H1 (cell line): Measurements from ENCODE around the gene MARVELD2. TPM values are rescaled to one million over a fixed set of nuclear protein-coding genes. Genes with fewer than 3 reads are reported as not detected.

ENCODE experiments used
- CTCF ChIA-PET: fragments of 300-600 bp; sonication (Branson Sonifier 250); formaldehyde crosslinking; loops from one replicate; lab custom pipeline; 2021; ENCODE audit not compliant: partially characterized antibody; lab: Charles Lee
- POLR2A ChIA-PET: fragments of 300-600 bp; sonication (Branson Sonifier 250); formaldehyde crosslinking; loops from one replicate; lab custom pipeline; 2021; ENCODE audit warnings: inconsistent platforms; ENCODE audit not compliant: partially characterized antibody; lab: Charles Lee
- DNase-seq, 2 experiments: peaks; one replicate each; pipeline versions ENCODE4 v3.0.0 to v3.0.0-alpha.2; 2010 to 2022; ENCODE audit warnings: low spot score in 2 of 2, low read depth in 1 of 2, mixed read lengths in 1 of 2
- FAIRE-seq: peaks from 2 replicates; lab custom pipeline; 2011; peaks lifted over from hg19 to GRCh38; lab: Jason Lieb, UNC
- H2AFZ ChIP-seq: 2 replicates; pipeline ENCODE4 v1.8.1; 2012; ENCODE audit warnings: low read length, inconsistent platforms
- H2AK5ac ChIP-seq: 2 replicates; pipeline ENCODE4 v1.6.1; 2013; ENCODE audit warnings: low read depth, low read length
- H2BK120ac ChIP-seq: replicated peaks from 2 replicates; pipeline ENCODE3; 2013; ENCODE audit warnings: low read depth, low read length, inconsistent platforms
- H2BK12ac ChIP-seq: 2 replicates; pipeline ENCODE4 v1.6.1; 2013; ENCODE audit warnings: low read depth, low read length
- H2BK15ac ChIP-seq: 2 replicates; pipeline ENCODE4 v1.6.1; 2013; ENCODE audit warnings: low read length
- H2BK20ac ChIP-seq: 2 replicates; pipeline ENCODE4 v1.6.1; 2013; ENCODE audit warnings: low read length
- H2BK5ac ChIP-seq: 2 replicates; pipeline ENCODE4 v1.6.1; 2013; ENCODE audit warnings: low read depth, low read length
- H3K14ac ChIP-seq: 2 replicates; pipeline ENCODE4 v1.6.1; 2013; ENCODE audit warnings: inconsistent platforms; ENCODE audit not compliant: insufficient read length
- H3K18ac ChIP-seq: 2 replicates; pipeline ENCODE4 v1.6.1; 2013; ENCODE audit warnings: low read length; ENCODE audit errors: extremely low read depth
- H3K23ac ChIP-seq: 2 replicates; pipeline ENCODE4 v1.6.1; 2013; ENCODE audit warnings: inconsistent platforms; ENCODE audit not compliant: insufficient read length
- H3K23me2 ChIP-seq: 2 replicates; pipeline ENCODE4 v1.6.1; 2013; ENCODE audit warnings: low read depth, low read length
- H3K27ac ChIP-seq: 2 replicates; pipeline ENCODE4 v1.6.1; 2011; ENCODE audit warnings: low read depth, low read length, inconsistent platforms
- H3K27me3 ChIP-seq, 4 experiments: replicated peaks in 1 of 4; 1 replicate in 1 of 4; 2 replicates in 3 of 4; pipeline versions ENCODE4 v1.6.1 to v1.8.1; 2011 to 2013; ENCODE audit warnings: low read length in 3 of 4, mild to moderate bottlenecking in 3 of 4, inconsistent platforms in 2 of 4, mixed read lengths in 2 of 4, moderate library complexity in 1 of 4; ENCODE audit not compliant: control insufficient read depth in 3 of 4, insufficient read depth in 3 of 4; ENCODE audit errors: extremely low read depth in 1 of 4
- H3K36me3 ChIP-seq, 4 experiments: 2 replicates each; pipeline versions ENCODE4 v1.6.1 to v1.8.1; 2011 to 2013; ENCODE audit warnings: mild to moderate bottlenecking in 4 of 4, low read length in 3 of 4, moderate library complexity in 2 of 4, control low read depth in 1 of 4, inconsistent platforms in 1 of 4; ENCODE audit not compliant: insufficient read depth in 4 of 4, control insufficient read depth in 2 of 4
- H3K4ac ChIP-seq: replicated peaks from 2 replicates; pipeline ENCODE3; 2013; ENCODE audit warnings: low read length, low read depth, mixed read lengths, inconsistent platforms; ENCODE audit not compliant: insufficient read length
- H3K4me1 ChIP-seq, 4 experiments: replicated peaks in 1 of 4; 1 replicate in 1 of 4; 2 replicates in 3 of 4; pipeline versions ENCODE4 v1.6.1 to v1.8.1; 2011 to 2013; ENCODE audit warnings: low read length in 3 of 4, inconsistent platforms in 2 of 4, mixed read lengths in 1 of 4; ENCODE audit not compliant: insufficient read depth in 4 of 4, control insufficient read depth in 3 of 4
- H3K4me2 ChIP-seq, 2 experiments: 2 replicates each; pipeline versions ENCODE4 v1.6.1 to v1.8.1; 2011 to 2013; ENCODE audit warnings: low read depth in 2 of 2, low read length in 2 of 2, control low read depth in 1 of 2, inconsistent platforms in 1 of 2, mild to moderate bottlenecking in 1 of 2; ENCODE audit not compliant: insufficient read depth in 1 of 2
- H3K4me3 ChIP-seq, 4 experiments: fragments of 200-600, 300-600 bp in 1 of 4; sonication (generic), shearing (Covaris generic), sonication (Bioruptor Twin) in 1 of 4; 2 replicates each; pipeline versions ENCODE4 v1.5.1 to v1.8.1; 2011 to 2016; ENCODE audit warnings: low read length in 4 of 4, low read depth in 3 of 4, control low read depth in 2 of 4, inconsistent platforms in 2 of 4, mild to moderate bottlenecking in 2 of 4, mixed read lengths in 1 of 4, moderate library complexity in 1 of 4; ENCODE audit not compliant: insufficient read depth in 2 of 4; ENCODE audit errors: extremely low read depth in 1 of 4
- H3K56ac ChIP-seq: replicated peaks from 2 replicates; pipeline ENCODE3; 2013; ENCODE audit warnings: low read depth, mild to moderate bottlenecking, mixed read lengths, low read length, inconsistent platforms; ENCODE audit not compliant: insufficient read length
- H3K79me1 ChIP-seq: 2 replicates; pipeline ENCODE4 v1.6.1; 2013; ENCODE audit warnings: low read depth, low read length, control low read depth
- H3K79me2 ChIP-seq, 2 experiments: 2 replicates each; pipeline versions ENCODE4 v1.6.1 to v1.8.1; 2012 to 2013; ENCODE audit warnings: low read length in 2 of 2, mild to moderate bottlenecking in 2 of 2, inconsistent platforms in 1 of 2; ENCODE audit not compliant: insufficient read depth in 2 of 2, control insufficient read depth in 1 of 2
- H3K9ac ChIP-seq, 4 experiments: replicated peaks in 1 of 4; 1 replicate in 1 of 4; 2 replicates in 3 of 4; pipeline versions ENCODE4 v1.6.1 to v1.8.1; 2011 to 2013; ENCODE audit warnings: low read depth in 3 of 4, low read length in 3 of 4, control low read depth in 2 of 4, mild to moderate bottlenecking in 2 of 4, moderate library complexity in 2 of 4, inconsistent platforms in 1 of 4; ENCODE audit errors: extremely low read depth in 1 of 4
- H3K9me3 ChIP-seq, 2 experiments: 2 replicates each; pipeline versions ENCODE4 v1.6.1 to v1.8.1; 2012 to 2013; ENCODE audit warnings: mild to moderate bottlenecking in 2 of 2, moderate library complexity in 2 of 2, control low read depth in 1 of 2, inconsistent platforms in 1 of 2, low read depth in 1 of 2, low read length in 1 of 2, mixed read lengths in 1 of 2; ENCODE audit not compliant: insufficient read depth in 2 of 2
- H4K20me1 ChIP-seq, 2 experiments: replicated peaks in 1 of 2; 2 replicates each; pipeline versions ENCODE3 to v1.8.1; 2011 to 2013; ENCODE audit warnings: inconsistent platforms in 2 of 2, low read length in 2 of 2, mild to moderate bottlenecking in 1 of 2; ENCODE audit not compliant: insufficient read depth in 2 of 2, control insufficient read depth in 1 of 2
- H4K5ac ChIP-seq: 2 replicates; pipeline ENCODE4 v1.6.1; 2013; ENCODE audit warnings: low read length, low read depth, mixed read lengths, inconsistent platforms; ENCODE audit not compliant: insufficient read length
- H4K8ac ChIP-seq: 2 replicates; pipeline ENCODE4 v1.8.0; 2013; ENCODE audit warnings: mild to moderate bottlenecking, moderate library complexity, low read length, inconsistent platforms; ENCODE audit not compliant: insufficient read depth; ENCODE audit errors: extremely low read depth
- H4K91ac ChIP-seq: replicated peaks from 2 replicates; pipeline ENCODE3; 2013; ENCODE audit warnings: low read length, mixed read lengths, inconsistent platforms; ENCODE audit not compliant: insufficient read length
- ASH2L ChIP-seq: fragments of 200-600, 300-600 bp; sonication (generic); IDR thresholded peaks from one replicate; pipeline ENCODE4 v1.7.1; 2017; ENCODE audit warnings: low read length
- ATF2 ChIP-seq: IDR thresholded peaks from 2 replicates; pipeline ENCODE4 v1.6.1; 2012; ENCODE audit warnings: low read length, inconsistent platforms
- CEBPB ChIP-seq: IDR thresholded peaks from 2 replicates; pipeline ENCODE4 v1.6.1; 2012; ENCODE audit warnings: low read depth, low read length
- EGR1 ChIP-seq: IDR thresholded peaks from 2 replicates; pipeline ENCODE4 v1.6.1; 2011; ENCODE audit warnings: low read depth, low read length, borderline replicate concordance
- EP300 ChIP-seq, 2 experiments: IDR thresholded peaks; 1 replicate in 1 of 2; 2 replicates in 1 of 2; pipeline ENCODE4 v1.6.1; 2011 to 2012; ENCODE audit warnings: low read depth in 2 of 2, low read length in 2 of 2, mild to moderate bottlenecking in 2 of 2, borderline replicate concordance in 1 of 2, inconsistent platforms in 1 of 2, moderate library complexity in 1 of 2
- JUND ChIP-seq: IDR thresholded peaks from 2 replicates; pipeline ENCODE4 v1.6.1; 2011; ENCODE audit warnings: mild to moderate bottlenecking, improper control_type of control experiment, low read length
- KDM4A ChIP-seq: IDR thresholded peaks from one replicate; pipeline ENCODE4 v1.7.1; 2012; ENCODE audit warnings: low read depth, mild to moderate bottlenecking, moderate library complexity, low read length, inconsistent platforms; ENCODE audit not compliant: severe bottlenecking
- POLR2A ChIP-seq, 2 experiments: IDR thresholded peaks; 1 replicate in 1 of 2; 2 replicates in 1 of 2; pipeline ENCODE4 v1.6.1; 2011; ENCODE audit warnings: low read depth in 2 of 2, low read length in 2 of 2, mild to moderate bottlenecking in 2 of 2; ENCODE audit errors: control extremely low read depth in 1 of 2
- SP2 ChIP-seq: IDR thresholded peaks from 2 replicates; pipeline ENCODE4 v1.6.1; 2012; ENCODE audit warnings: mild to moderate bottlenecking, low read length, inconsistent platforms
- SP4 ChIP-seq: IDR thresholded peaks from 2 replicates; pipeline ENCODE4 v1.6.1; 2012; ENCODE audit warnings: low read length, inconsistent platforms
- WGBS, 2 experiments: shearing (Covaris generic) in 1 of 2; methylation state at CpG; one replicate each; pipeline versions ENCODE4 v1.1.6 to v1.1.7; 2013 to 2015; ENCODE audit warnings: low lambda C conversion rate in 2 of 2, mixed read lengths in 2 of 2, inconsistent platforms in 1 of 2, low coverage in 1 of 2, missing lambda C conversion rate in 1 of 2; ENCODE audit not compliant: insufficient replicate concordance in 2 of 2, insufficient coverage in 1 of 2, insufficient read length in 1 of 2; ENCODE audit errors: extremely low coverage in 1 of 2, missing lambda C conversion rate in 1 of 2; 5-methylcytosine and 5-hydroxymethylcytosine counted together
- polyA plus RNA-seq, 7 experiments: library from polyadenylated mRNA; depleted of rRNA in 3 of 7; stranded (reverse) in 5 of 7; unstranded in 2 of 7; fragments of >200 nt in 5 of 7; fragments of 200-250 nt in 2 of 7; gene quantifications; 1 replicate in 5 of 7; 2 replicates in 1 of 7; 4 replicates in 1 of 7; pipeline versions ENCODE4 v1.2.1 to v1.2.3, GENCODE V29; 2011 to 2013; ENCODE audit warnings: missing spikeins in 2 of 7, mixed read lengths in 2 of 7
- total RNA-seq: library from RNA; stranded (reverse); fragmentation: NEBNext Ultra II Directional; extraction: Animal tissue kit (Norgen Biotek cat#: 25700); gene quantifications from 2 replicates; pipeline ENCODE4 v1.2.1, GENCODE V29; 2021

The MARVELD2 gene
- total and polyA plus RNA-seq, 2 of the 8 experiments (the other 6 are each of a cell fraction or from before 2014, with no cell fraction given), result 18.7 to 31.0 TPM

- ChIA-PET CTCF (interaction anchor here (1.3 kb wide), 1 partner anchor 104 kb away, joined by 3 read pairs; no protein-coding TSS in a partner anchor), POLR2A (interaction anchor here (0.7 to 1.3 kb wide), 8 partner anchors 30 to 276 kb away, joined by 3 to 5 read pairs (median 4); partner anchors contain the start of genes MARVELD2 and SLC30A5)
- WGBS, 2 experiments, result 2% methylated on average over 63 of the region's 66 CpGs; no CpG with 5 or more reads in 1 of the 2 experiments
- H2AK5ac ChIP-seq, result no peak within 1 kb of the TSS
- H2BK120ac ChIP-seq, result peak within 1 kb of the TSS; percentile 79
- peak within 1 kb of the TSS; percentile 76; the same call in 1 of the 2 replicates for H2AFZ ChIP-seq
- H3K23ac ChIP-seq, result no peak within 1 kb of the TSS
- peak within 1 kb of the TSS; percentile 51 to 69 for H3K4me2 ChIP-seq
- no peak within 1 kb of the TSS for H3K4ac ChIP-seq
- no peak within 1 kb of the TSS for H3K14ac ChIP-seq
- H3K4me1 ChIP-seq, result peaks cover 0 to 5% (median 0%) of the 10 kb centered on the region in 4 experiments; a peak in 1 of 7 replicates
- peak within 1 kb of the TSS; percentile 60; the same call in 1 of the 2 replicates for H2BK12ac ChIP-seq
- H4K91ac ChIP-seq, result peak within 1 kb of the TSS; percentile 79
- H3K79me1 ChIP-seq, result 0 out of 2 replicates have a peak, but pooled peaks cover 2% of the 10 kb centered on the region
- peak within 1 kb of the TSS; percentile 68 for H3K18ac ChIP-seq
- no peaks in the 10 kb centered on the region for H3K9me3 ChIP-seq
- peak; percentile 19 for FAIRE-seq
- H3K27ac ChIP-seq, result peak within 1 kb of the TSS; percentile 99
- H3K9ac ChIP-seq, result peak within 1 kb of the TSS; percentile 95 to 98 (median 98)
- no peaks in the 10 kb centered on the region; the same call in 1 of the 2 replicates for H3K23me2 ChIP-seq
- H2BK5ac ChIP-seq, result peak within 1 kb of the TSS; percentile 95
- DNase-seq, result peak; percentile 81 to 95
- peaks cover 0 to 2% of the 10 kb centered on the region in 2 experiments for H4K20me1 ChIP-seq
- H4K5ac ChIP-seq, result peak within 1 kb of the TSS; percentile 99
- no peak within 1 kb of the TSS; the same call in 1 of the 2 replicates for H2BK15ac ChIP-seq
- H2BK20ac ChIP-seq, result no peak within 1 kb of the TSS
- peak within 1 kb of the TSS; percentile 100 for H4K8ac ChIP-seq
- peaks cover 3 to 29% (median 13%) of the 10 kb centered on the region in 4 experiments; a peak in 7 of 8 replicates for H3K36me3 ChIP-seq
- H3K4me3 ChIP-seq, result peak within 1 kb of the TSS; percentile 83 to 95 (median 88)
- peak within 1 kb of the TSS; percentile 89 for H3K56ac ChIP-seq
- peaks cover 16 to 67% of the 10 kb centered on the region in 2 experiments for H3K79me2 ChIP-seq
- no peaks in the 10 kb centered on the region for H3K27me3 ChIP-seq
- TF ChIP-seq ATF2, result no peak
- peak; percentile 90 to 97 for TF ChIP-seq POLR2A (IDR thresholded peaks at IDR 0.05; ENCODE audit: control extremely low read depth in 1 of 2, low read depth in 2 of 2, low read length in 2 of 2)
- peak; percentile 50; the same call in 1 of the 2 replicates for TF ChIP-seq JUND
- TF ChIP-seq ASH2L, result peak; percentile 69
- TF ChIP-seq SP4, result peak; percentile 98
- TF ChIP-seq KDM4A, result peak; percentile 86
- TF ChIP-seq CEBPB, result no peak
- TF ChIP-seq EGR1, result no peak
- TF ChIP-seq SP2, result no peak
- no peak for TF ChIP-seq EP300 (IDR thresholded peaks at IDR 0.05; ENCODE audit: borderline replicate concordance in 1 of 2, low read depth in 2 of 2, low read length in 2 of 2)
These were observed 45.4 kb upstream of the MARVELD2 start, which contains the start of the genes AK6, RAD17 and TAF9 for GRCh38 chr5:69369340-69370121. AK6 (minus strand) TSS chr5:69369520; CDS start chr5:69369490, 30 bp downstream. RAD17 (plus strand) TSS chr5:69369818; CDS start chr5:69372209, 2,391 bp downstream. TAF9 (minus strand) TSS chr5:69369520; CDS start chr5:69365737, 3,783 bp downstream.
